Esophagus squamous epithelium (tissue), 4 donors: Measurements from ENCODE around the gene SMIM9.

Experiments
- CTCF ChIP-seq, 6 experiments: fragments of 450-650 bp in 4 of 6; fragments of 200-600 bp in 2 of 6; sonication (generic) in 2 of 6; IDR thresholded peaks; one replicate each; pipeline ENCODE4 v1.5.1; 2016 to 2019; ENCODE audit warnings: antibody characterized with exemption in 6 of 6, mild to moderate bottlenecking in 4 of 6, moderate library complexity in 4 of 6
- POLR2A ChIP-seq, 4 donors: fragments of 450-650 bp; IDR thresholded peaks; one replicate each; pipeline ENCODE4 v1.6.1; 2017; ENCODE audit warnings: antibody characterized with exemption in 4 of 4, mild to moderate bottlenecking in 4 of 4, moderate library complexity in 3 of 4

- no peak for TF ChIP-seq POLR2A (IDR thresholded peaks at IDR 0.05)
- TF ChIP-seq CTCF (IDR thresholded peaks at IDR 0.05), result no peak
Observed at GRCh38 chrX:154797006-154797405, 37.5 kb downstream of the SMIM9 start.
